A549 (cell line): ENCODE measurements around the gene EVI5L. TPM values are rescaled to one million over a fixed set of nuclear protein-coding genes. Genes with fewer than 3 reads are reported as not detected.

Source experiments
- ATAC-seq, 2 experiments: fragments of 200-7000 bp in 1 of 2; fragments of >200 bp in 1 of 2; cut with Nextera tagmentation in 1 of 2; cut with Tn5 transposase in 1 of 2; 3 replicates each; pipeline versions ENCODE4 v1.8.0 to v1.9.1; 2018 to 2020; ENCODE audit warnings: mild to moderate bottlenecking in 1 of 2, moderate library complexity in 1 of 2
- CTCF ChIA-PET: fragments of 300-600 bp; sonication (Branson Sonifier 250); formaldehyde crosslinking; extraction: SDS; loops from one replicate; lab custom pipeline; 2021; ENCODE audit warnings: antibody characterized with exemption, inconsistent platforms; lab: Yijun Ruan, JAX
- POLR2A ChIA-PET: fragments of 350-600 bp; formaldehyde crosslinking; extraction: SDS; loops from one replicate; lab custom pipeline; 2021; ENCODE audit warnings: antibody characterized with exemption, inconsistent platforms; lab: Yijun Ruan, JAX
- DNase-seq, 2 experiments: peaks; one replicate each; pipeline versions ENCODE4 v3.0.0 to v3.0.0-alpha.2; 2011 to 2016; ENCODE audit warnings: low read depth in 1 of 2, low spot score in 1 of 2
- FAIRE-seq: peaks from 2 replicates; lab custom pipeline; 2011; peaks lifted over from hg19 to GRCh38; lab: Jason Lieb, UNC
- H3K27ac ChIP-seq, 2 experiments: fragments of >200 bp; sonication (Bioruptor Twin); formaldehyde crosslinking; 3 replicates each; pipeline ENCODE4 v1.5.1; 2016 to 2017
- H3K4me1 ChIP-seq: fragments of >200 bp; sonication (Bioruptor Twin); formaldehyde crosslinking; 3 replicates; pipeline ENCODE4 v1.6.1; 2016
- H3K4me2 ChIP-seq: fragments of >200 bp; sonication (Bioruptor Twin); formaldehyde crosslinking; 3 replicates; pipeline ENCODE4 v1.6.1; 2016
- H3K4me3 ChIP-seq: fragments of >200 bp; sonication (Bioruptor Twin); formaldehyde crosslinking; 3 replicates; pipeline ENCODE4 v1.5.1; 2016
- H3K9me3 ChIP-seq: fragments of >200 bp; sonication (Bioruptor Twin); formaldehyde crosslinking; 3 replicates; pipeline ENCODE4 v1.6.1; 2016
- BHLHE40 ChIP-seq: IDR thresholded peaks from 2 replicates; pipeline ENCODE4 v1.6.1; 2012; ENCODE audit warnings: low read depth, low read length, inconsistent platforms
- CBX8 ChIP-seq: fragments of 200-600 bp; sonication (generic); IDR thresholded peaks from 2 replicates; pipeline ENCODE4 v1.6.1; 2016
- CEBPB ChIP-seq, 2 experiments: fragments of >200 bp in 1 of 2; sonication (Bioruptor Twin) in 1 of 2; formaldehyde crosslinking in 1 of 2; IDR thresholded peaks; 2 replicates each; pipeline ENCODE4 v1.6.1; 2012 to 2016
- EHF ChIP-seq: fragments of 250-450 bp; sonication (Bioruptor Pico); IDR thresholded peaks from 2 replicates; pipeline ENCODE4 v1.5.0; 2020; ENCODE audit warnings: mild to moderate bottlenecking
- EHMT2 ChIP-seq: fragments of 200-600 bp; sonication (generic); IDR thresholded peaks from 2 replicates; pipeline ENCODE4 v1.6.1; 2016; ENCODE audit warnings: antibody characterized with exemption, low read depth, mild to moderate bottlenecking, moderate library complexity
- EP300 ChIP-seq, 2 experiments: fragments of >200 bp; sonication (Bioruptor Twin); formaldehyde crosslinking; IDR thresholded peaks; 2 replicates in 1 of 2; 3 replicates in 1 of 2; pipeline ENCODE4 v1.6.1; 2016 to 2017
- FOSB ChIP-seq: fragments of 250-450 bp; sonication (Bioruptor Pico); IDR thresholded peaks from 2 replicates; pipeline ENCODE4 v1.5.0; 2020; ENCODE audit warnings: mild to moderate bottlenecking, moderate library complexity
- FOSL2 ChIP-seq, 2 experiments: fragments of 450-650 bp in 1 of 2; fragments of >200 bp in 1 of 2; sonication (Bioruptor Twin) in 1 of 2; formaldehyde crosslinking; IDR thresholded peaks; 2 replicates each; pipeline versions ENCODE4 v1.5.0 to v1.6.1; 2016 to 2020; ENCODE audit warnings: mild to moderate bottlenecking in 1 of 2, moderate library complexity in 1 of 2
- GATA3 ChIP-seq: IDR thresholded peaks from 2 replicates; pipeline ENCODE4 v1.6.1; 2012; ENCODE audit warnings: borderline replicate concordance
- HES2 ChIP-seq: fragments of >200 bp; sonication (Bioruptor Twin); formaldehyde crosslinking; IDR thresholded peaks from 2 replicates; pipeline ENCODE4 v1.6.1; 2016
- MAFK ChIP-seq: fragments of 450-650 bp; IDR thresholded peaks from 2 replicates; pipeline ENCODE4 v1.6.1; 2014; ENCODE audit not compliant: partially characterized antibody
- MYC ChIP-seq: IDR thresholded peaks from 2 replicates; pipeline ENCODE4 v1.6.1; 2012; ENCODE audit warnings: mild to moderate bottlenecking, inconsistent platforms, low read length, improper control_type of control experiment, borderline replicate concordance
- NPAS2 ChIP-seq: fragments of 250-450 bp; sonication (Bioruptor Pico); IDR thresholded peaks from 2 replicates; pipeline ENCODE4 v1.8.0; 2022; ENCODE audit warnings: mild to moderate bottlenecking, moderate library complexity, borderline replicate concordance
- PBX3 ChIP-seq: IDR thresholded peaks from 2 replicates; pipeline ENCODE4 v1.6.1; 2012
- POLR2A ChIP-seq: IDR thresholded peaks from 2 replicates; pipeline ENCODE4 v1.6.1; 2012; ENCODE audit warnings: mild to moderate bottlenecking, low read length
- POLR2AphosphoS2 ChIP-seq: conservative IDR thresholded peaks from 2 replicates; pipeline ENCODE4 v1.6.1; 2012; ENCODE audit warnings: low read length, improper control_type of control experiment, inconsistent platforms
- REST ChIP-seq: fragments of 200-600 bp; sonication (generic); IDR thresholded peaks from 2 replicates; pipeline ENCODE4 v1.6.1; 2016; ENCODE audit warnings: antibody characterized with exemption, mild to moderate bottlenecking, moderate library complexity
- WGBS: methylation state at CpG from one replicate; pipeline ENCODE4 v1.1.6; 2017; ENCODE audit errors: missing lambda C conversion rate; 5-methylcytosine and 5-hydroxymethylcytosine counted together
- polyA plus RNA-seq, 4 experiments: library from polyadenylated mRNA; depleted of rRNA in 3 of 4; stranded (reverse); fragments of >200 nt; fragmentation: RNase III in 1 of 4; extraction: RNeasy Plus Mini Kit Qiagen cat#74134 plus additional on column Dnase treatment in 1 of 4; gene quantifications; 2 replicates in 3 of 4; 3 replicates in 1 of 4; pipeline ENCODE4 v1.2.3, GENCODE V29; 2011 to 2017
- TF ChIP-seq, protein P1 (sequence below): IDR thresholded peaks from 2 replicates; pipeline ENCODE4 v1.6.1; 2012
- TF ChIP-seq, protein P2 (sequence below): fragments of >200 bp; sonication (Bioruptor Twin); formaldehyde crosslinking; IDR thresholded peaks from 3 replicates; pipeline ENCODE4 v1.5.1; 2016
- TF ChIP-seq, protein P3 (sequence below): IDR thresholded peaks from 2 replicates; pipeline ENCODE4 v1.6.1; 2012; ENCODE audit warnings: low read depth, borderline replicate concordance

Gene EVI5L
- polyA plus RNA-seq, 2 of the 4 experiments (the other 2 are of a cell fraction): 1.2 to 1.8 TPM

DNA sequence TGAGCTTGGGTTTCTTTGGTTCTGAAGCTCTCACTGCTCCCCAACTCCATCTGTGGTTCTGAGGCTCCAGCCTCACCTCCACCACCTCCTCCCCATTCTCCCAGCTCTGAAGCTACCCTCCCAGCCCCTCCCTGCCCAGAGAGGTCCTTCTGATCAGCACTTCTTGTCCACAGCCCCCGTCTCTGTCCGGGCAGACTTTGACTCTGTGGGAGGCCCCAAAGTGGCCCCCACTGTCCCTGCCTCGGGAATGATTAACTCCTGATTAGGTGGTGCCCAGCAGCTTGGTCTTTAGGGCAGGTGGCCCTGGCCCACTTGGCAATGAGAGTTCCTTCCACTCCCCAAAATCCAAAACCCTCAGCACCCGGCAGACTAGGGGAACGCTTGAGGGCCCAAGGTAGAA lies 14.4 kb downstream of the EVI5L start:
- 64% methylated on average over 5 of the region's 5 CpGs for WGBS
- DNase-seq (no peak), FAIRE-seq (no peak), ATAC-seq (no peak)
- H3K9me3 ChIP-seq: no peaks in the 10 kb centered on the region
- no peaks in the 10 kb centered on the region for H3K4me1 ChIP-seq
- no peak overlapping the region for H3K27ac ChIP-seq
- H3K4me3 ChIP-seq: no peak overlapping the region
- ChIA-PET CTCF (interaction anchor here (1.7 kb wide), 1 partner anchor 8 kb away, joined by 8 read pairs; no protein-coding TSS in a partner anchor), POLR2A (no interaction called here)
- H3K4me2 ChIP-seq: no peak overlapping the region
- no peak for TF ChIP-seq POLR2AphosphoS2
- TF ChIP-seq POLR2A: no peak
- TF ChIP-seq PBX3: no peak
- no peak for TF ChIP-seq CEBPB (IDR thresholded peaks at IDR 0.05)
- no peak for TF ChIP-seq EP300 (IDR thresholded peaks at IDR 0.05)
- no peak for TF ChIP-seq REST
- TF ChIP-seq FOSL2 (IDR thresholded peaks at IDR 0.05): no peak
- TF ChIP-seq FOSL2 (CRISPR knock-in tag; IDR thresholded peaks at IDR 0.05): no peak
- TF ChIP-seq HES2: no peak
- TF ChIP-seq MAFK: no peak
- TF ChIP-seq, protein P1, sequence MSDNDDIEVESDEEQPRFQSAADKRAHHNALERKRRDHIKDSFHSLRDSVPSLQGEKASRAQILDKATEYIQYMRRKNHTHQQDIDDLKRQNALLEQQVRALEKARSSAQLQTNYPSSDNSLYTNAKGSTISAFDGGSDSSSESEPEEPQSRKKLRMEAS: no peak
- TF ChIP-seq, protein P2, sequence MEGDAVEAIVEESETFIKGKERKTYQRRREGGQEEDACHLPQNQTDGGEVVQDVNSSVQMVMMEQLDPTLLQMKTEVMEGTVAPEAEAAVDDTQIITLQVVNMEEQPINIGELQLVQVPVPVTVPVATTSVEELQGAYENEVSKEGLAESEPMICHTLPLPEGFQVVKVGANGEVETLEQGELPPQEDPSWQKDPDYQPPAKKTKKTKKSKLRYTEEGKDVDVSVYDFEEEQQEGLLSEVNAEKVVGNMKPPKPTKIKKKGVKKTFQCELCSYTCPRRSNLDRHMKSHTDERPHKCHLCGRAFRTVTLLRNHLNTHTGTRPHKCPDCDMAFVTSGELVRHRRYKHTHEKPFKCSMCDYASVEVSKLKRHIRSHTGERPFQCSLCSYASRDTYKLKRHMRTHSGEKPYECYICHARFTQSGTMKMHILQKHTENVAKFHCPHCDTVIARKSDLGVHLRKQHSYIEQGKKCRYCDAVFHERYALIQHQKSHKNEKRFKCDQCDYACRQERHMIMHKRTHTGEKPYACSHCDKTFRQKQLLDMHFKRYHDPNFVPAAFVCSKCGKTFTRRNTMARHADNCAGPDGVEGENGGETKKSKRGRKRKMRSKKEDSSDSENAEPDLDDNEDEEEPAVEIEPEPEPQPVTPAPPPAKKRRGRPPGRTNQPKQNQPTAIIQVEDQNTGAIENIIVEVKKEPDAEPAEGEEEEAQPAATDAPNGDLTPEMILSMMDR: no peak
- no peak for TF ChIP-seq EHF (CRISPR knock-in tag)
- TF ChIP-seq, protein P3, sequence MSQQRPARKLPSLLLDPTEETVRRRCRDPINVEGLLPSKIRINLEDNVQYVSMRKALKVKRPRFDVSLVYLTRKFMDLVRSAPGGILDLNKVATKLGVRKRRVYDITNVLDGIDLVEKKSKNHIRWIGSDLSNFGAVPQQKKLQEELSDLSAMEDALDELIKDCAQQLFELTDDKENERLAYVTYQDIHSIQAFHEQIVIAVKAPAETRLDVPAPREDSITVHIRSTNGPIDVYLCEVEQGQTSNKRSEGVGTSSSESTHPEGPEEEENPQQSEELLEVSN: no peak
- TF ChIP-seq BHLHE40: no peak
- no peak for TF ChIP-seq NPAS2 (CRISPR knock-in tag)
- TF ChIP-seq FOSB: no peak
- no peak for TF ChIP-seq MYC
- no peak for TF ChIP-seq EHMT2
- no peak for TF ChIP-seq GATA3

- WGBS: 75% methylated on average over 7 of the region's 10 CpGs
- Histone ChIP-seq H3K4me2 (no peak overlapping the region), H3K9me3 (no peaks in the 10 kb centered on the region), H3K27ac (no peak overlapping the region), H3K4me3 (no peak overlapping the region), H3K4me1 (no peaks in the 10 kb centered on the region)
- no peak for FAIRE-seq
- no peak for TF ChIP-seq CBX8
- CTCF ChIA-PET: interaction anchor here (1.7 kb wide), 1 partner anchor 8 kb away, joined by 8 read pairs; no protein-coding TSS in a partner anchor
- POLR2A ChIA-PET: no interaction called here
- DNase-seq: no peak
- ATAC-seq: no peak
Measured at GRCh38 chr19:7844951-7845350, 14.9 kb downstream of the EVI5L start.
